ENCODE results near the gene GHSR.

Gene GHSR

DNA sequence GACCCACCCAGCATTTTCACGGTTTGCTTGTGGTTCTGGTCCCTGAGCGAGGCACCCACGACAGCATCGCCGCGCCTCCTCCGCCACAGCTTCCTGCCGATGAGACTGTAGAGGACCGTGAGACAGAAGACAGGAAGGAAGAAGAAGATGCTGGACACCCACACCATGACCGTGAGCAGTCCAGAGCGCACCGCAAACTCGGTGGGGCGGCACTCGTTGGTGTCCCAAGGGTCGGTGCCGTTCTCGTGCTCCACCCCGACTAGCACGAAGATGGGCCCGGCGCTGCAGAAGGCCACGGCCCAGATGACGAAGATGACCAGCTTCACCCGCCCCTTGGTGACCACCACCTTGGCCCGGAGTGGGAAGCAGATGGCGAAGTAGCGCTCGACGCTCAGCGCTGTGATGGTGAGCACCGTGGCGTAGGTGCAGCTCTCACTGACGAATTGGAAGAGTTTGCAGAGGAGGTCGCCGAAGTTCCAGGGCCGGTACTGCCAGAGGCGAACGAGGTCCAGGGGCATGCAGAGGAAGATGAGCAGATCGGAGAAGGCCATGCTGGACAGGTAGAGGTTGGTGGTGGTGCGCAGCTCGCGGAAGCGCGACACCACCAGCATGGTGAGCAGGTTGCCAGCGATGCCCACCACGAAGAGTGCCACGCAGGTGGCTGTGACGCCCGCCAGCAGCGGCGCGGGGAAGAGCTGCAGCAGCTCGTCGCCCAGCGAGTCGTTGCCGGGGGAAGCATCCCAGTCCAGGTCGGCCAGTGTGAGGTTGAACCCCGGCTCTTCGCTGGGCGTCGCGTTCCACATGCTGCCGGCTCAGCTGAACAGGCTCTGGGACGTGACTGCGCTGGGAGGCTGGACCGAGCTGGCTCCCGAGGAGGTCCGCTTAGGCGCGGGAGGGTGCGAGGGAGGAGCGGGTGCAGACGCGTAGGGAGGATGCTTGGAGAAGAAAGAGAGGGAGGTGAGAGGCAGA lies at the start of gene GHSR:
Gene GHSR (minus strand): TSS at position 846 of the 969 bp plus-strand sequence. CDS start 43 bp downstream, at position 803.
- peak; percentile 27 to 33 for DNase-seq

DNA sequence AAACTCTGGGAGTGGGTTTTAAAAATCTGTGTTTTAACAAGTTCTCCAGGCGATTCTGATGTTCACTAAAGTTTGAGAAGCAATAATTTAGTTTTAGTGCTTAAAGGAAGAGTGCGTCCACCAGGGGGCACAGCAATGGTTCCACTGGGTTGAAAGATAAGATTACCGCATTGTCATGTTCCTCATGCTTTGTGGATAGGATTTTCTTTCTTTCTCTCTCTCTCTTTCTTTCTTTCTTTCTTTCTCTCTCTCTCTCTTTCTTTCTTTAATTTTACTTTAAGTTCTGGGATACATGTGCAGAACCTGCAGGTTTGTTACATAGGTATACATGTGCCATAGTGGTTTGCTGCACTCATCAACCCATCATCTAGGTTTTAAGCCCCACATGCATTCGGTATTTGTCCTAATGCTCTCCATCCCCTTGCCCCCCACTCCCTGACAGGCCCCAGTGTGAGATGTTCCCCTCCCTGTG lies 42.0 kb upstream of the GHSR start:
- DNase-seq: peak; percentile 85

DNA sequence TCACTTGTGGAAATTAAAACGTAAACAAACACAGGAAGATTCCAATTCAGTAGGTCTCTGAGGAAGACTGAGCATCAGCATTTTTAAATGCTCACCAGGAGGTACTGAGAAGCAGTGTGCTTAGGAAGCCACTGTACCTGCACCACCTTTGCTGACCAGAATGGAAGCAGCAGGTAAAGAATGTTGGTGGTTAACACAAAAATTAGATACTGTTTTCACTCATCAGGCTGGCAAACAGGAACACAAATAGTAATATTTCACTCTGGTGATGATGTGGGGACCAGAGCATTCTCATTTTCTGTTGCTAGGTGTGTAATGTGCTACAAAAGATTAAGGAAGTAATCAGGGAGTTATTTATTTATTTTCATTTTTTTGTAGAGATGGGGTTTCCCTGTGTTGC lies 29.9 kb upstream of the GHSR start:
- DNase-seq: no peak

DNA sequence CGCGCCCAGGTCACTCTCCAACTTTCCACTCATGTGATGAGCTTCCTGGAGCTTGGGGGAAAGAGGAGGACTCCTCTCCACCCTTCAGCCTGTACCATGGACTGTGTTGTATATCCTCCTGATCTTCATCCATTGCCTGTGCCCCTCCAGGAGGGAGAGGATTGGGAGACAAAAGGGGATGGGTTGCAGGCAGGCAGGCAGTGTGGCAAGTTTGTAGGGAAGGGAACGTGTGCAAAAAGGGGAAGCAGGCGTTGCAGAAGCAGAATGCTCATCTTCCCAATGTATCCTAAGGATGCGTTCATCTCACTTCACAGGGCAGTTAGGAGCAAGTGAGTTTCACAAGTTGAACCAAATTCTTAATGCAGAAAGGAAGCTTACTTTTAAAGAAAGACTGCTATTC lies 28.1 kb upstream of the GHSR start:
- no peak for DNase-seq

GRCh38 chr3:172475703-172476102 lies 27.4 kb upstream of the GHSR start:
- DNase-seq: no peak

- no peak for DNase-seq
These were observed 23.6 kb upstream of the GHSR start for GRCh38 chr3:172471903-172472302.

GRCh38 chr3:172470588-172470987 lies 22.3 kb upstream of the GHSR start:
- DNase-seq: no peak

- no peak for DNase-seq
These were observed 19.0 kb upstream of the GHSR start for GRCh38 chr3:172467170-172467824.

GRCh38 chr3:172466553-172467130 lies 18.4 kb upstream of the GHSR start:
- DNase-seq: no peak

DNA sequence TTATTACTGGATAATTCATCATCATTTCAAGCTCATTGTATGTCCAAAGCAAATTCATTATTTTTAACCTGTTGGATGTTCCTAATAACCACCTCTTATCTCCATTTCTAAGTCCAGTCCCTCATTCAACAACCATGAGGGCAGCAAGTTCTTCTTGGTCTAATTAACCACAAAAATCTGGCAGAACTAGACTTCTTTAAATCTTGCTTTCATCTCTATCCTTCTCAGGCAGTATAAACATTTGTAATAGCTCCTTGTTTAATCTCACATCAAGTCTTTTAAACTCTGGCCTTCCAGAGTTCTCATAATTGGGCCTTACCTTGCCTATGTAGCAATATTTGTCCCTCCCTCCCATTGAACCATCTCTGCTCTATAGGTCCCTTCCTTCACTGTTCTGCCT lies 17.0 kb upstream of the GHSR start:
- DNase-seq: no peak

GRCh38 chr3:172464306-172464705 lies 16.1 kb upstream of the GHSR start:
- DNase-seq: no peak

DNA sequence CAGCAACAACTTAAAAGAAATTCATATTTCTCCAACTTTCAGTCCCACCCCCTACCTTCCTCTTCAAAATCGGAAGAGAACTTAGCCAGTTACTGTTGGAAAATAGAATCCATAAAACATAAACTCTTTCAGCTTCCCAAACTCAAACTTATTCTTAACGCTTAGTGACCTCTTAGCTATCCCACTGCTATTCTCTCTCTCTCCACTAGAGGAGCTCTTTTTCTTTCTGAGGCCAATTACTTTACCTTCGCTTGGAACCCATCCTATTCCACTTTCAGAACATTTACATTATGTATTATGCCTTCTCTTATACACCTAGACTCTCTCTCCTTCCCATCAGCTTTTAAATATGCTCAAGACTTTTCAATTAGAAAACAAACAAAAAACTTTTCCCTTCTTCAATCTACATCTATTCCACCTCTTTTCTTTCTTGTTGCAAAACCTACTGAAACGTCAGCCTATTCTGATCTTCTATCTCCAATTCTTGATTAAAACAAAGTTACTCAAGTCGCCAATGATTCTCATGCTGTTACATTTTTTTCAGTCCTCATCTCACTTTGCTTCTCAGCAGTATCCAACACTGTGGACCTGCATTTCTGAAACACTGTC lies 13.4 kb upstream of the GHSR start:
- DNase-seq: no peak

DNA sequence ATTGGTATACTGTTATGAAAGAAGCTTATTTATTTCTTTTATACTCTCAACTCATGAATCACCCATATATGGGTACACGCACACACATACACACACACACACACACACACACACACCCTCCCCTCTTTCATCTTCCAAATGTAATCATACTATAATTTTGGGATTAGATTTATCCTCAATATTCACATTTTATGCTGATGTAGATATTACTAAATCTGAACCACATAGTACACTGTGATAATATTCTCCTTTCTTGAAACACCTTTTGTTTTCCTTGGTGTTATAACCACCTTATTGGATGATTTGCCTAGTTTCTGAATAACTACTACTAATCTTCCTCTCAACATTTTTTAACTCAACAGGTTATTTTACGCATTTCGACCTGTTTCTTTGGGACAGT lies 8.1 kb upstream of the GHSR start:
- DNase-seq: no peak

- DNase-seq: no peak
These were observed 5.9 kb upstream of the GHSR start for GRCh38 chr3:172454180-172454579.

DNA sequence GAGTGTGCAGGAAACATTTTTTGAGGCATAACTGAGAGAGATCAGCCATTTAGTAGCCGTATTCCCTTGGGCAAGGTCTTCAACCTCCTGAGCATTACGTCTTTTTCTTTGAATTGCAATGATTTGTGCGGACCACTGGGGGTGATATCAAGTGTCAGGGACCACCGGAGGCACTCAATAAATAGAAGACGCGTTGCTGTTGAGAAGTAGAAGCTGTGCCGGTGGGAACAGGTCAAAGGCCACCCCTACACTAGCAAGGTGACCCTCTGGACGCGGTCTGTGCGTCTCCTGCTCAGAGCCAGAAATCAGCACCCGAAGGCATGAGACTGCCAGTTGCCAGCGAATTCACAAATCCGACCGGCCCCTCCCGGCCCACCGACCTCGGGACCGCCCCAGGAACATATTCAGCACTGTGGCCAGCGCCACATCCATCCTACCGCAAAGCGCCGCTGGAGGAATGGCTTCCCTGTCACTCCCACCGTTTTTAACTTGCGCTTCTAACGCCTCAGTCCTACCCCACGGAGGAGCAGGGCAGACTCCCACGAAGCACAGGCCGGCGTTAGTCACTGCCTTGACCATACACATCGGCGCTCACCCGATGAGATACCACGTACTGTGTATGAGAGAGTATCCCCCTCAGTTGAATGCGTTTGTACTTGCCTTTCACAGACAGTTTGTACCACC lies 1.4 kb upstream of the GHSR start:
- DNase-seq: peak; percentile 31 to 32

DNA sequence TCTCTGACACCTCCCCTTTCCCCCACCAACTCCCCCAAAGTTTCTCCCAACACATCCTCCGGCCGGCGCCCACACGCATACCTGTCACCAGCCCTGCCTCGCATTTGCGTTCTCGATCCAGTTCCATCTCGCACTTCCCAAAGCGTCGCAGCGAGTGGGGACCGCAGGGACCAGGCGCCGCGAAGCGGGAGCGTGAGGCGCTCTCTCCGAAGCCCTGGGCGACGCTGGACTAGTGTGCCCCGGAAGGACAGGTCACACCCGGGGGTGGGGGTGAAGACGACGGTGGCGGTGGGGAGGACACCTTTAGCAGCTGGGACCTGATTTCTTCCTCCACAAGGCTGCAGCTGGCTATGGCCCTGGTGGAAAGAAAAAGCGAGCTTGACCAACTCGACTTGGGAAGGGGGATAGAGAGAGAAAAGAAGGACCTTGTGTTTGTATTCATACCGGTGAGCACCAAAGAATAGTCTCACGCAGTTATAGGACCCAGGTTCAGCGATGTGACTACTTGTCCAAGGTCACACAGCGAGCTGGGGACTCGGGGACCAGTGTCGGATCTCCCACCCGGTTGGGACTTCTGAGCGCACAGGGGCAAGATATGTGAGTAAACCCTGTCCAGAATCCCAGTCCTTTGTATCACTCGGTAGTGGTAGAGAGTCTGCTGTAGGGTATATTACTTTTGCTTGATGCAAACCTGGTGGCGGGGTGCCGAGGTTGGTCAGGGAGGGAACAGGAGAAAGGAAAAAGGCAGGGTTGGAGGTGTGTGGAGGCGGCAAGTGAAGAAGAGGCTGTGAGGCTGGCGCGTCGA lies 607 bp upstream of the GHSR start:
- peak; percentile 19 to 20 for DNase-seq

DNA sequence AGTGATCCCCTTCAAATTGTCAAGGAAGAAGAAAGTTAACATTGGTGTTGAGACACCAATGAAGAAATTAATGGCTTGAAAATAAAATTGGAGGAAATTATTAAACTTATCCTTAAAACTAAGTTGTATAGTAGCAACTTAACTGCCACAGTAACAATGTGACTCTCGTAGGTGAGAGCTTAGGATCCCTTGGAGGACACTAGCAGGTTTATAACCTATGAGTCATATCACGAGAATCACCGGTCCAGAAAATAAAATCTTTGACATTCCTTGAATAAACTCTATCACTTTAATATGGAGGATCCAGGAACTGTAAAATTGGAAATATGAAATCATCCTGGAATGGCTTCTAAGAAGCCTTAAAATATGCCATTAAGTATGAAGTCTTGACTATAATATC lies 2.1 kb downstream of the GHSR start:
- no peak for DNase-seq

- DNase-seq: no peak
These were observed 3.4 kb downstream of the GHSR start for GRCh38 chr3:172444821-172445220.

- DNase-seq: no peak
These were observed 5.7 kb downstream of the GHSR start for GRCh38 chr3:172442606-172443005.

GRCh38 chr3:172441581-172441980 lies 6.7 kb downstream of the GHSR start:
- DNase-seq: no peak

DNA sequence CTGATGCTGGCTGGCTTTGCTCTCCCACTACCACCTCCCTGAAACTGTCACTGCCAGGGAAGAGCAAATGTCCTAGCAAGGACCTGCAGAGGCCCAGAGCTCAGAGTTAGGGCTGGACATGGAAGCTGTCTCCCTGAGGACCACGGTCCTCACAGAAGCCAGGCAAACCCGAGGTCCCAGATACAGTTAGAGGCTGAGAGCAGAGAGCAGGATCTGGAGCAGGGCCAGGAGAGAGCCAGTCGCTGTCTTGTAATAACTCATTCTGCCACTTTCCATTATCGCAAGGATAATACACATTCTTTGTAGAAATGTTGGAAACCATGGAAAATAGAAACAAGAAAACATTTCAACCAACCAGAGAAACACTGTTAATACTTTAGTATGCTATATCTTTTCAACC lies 10.1 kb downstream of the GHSR start:
- no peak for DNase-seq

- DNase-seq: no peak
These were observed 10.5 kb downstream of the GHSR start for GRCh38 chr3:172437713-172438112.
